Stimulated activated CD4-positive, alpha-beta T cell treated with anti-CD3 and anti-CD28 coated beads, Interleukin-2, amount 100 ng/mL, for 4 hours (primary cell): Measurements from ENCODE around the gene JAK3.

Experiments used
- DNase-seq: peaks from one replicate; pipeline ENCODE4 v3.0.0-alpha.2; 2020; ENCODE audit warnings: low read depth

JAK3 gene

GRCh38 chr19:17865364-17866311 is 17.9 kb upstream of the JAK3 start:
- no peak for DNase-seq

DNA sequence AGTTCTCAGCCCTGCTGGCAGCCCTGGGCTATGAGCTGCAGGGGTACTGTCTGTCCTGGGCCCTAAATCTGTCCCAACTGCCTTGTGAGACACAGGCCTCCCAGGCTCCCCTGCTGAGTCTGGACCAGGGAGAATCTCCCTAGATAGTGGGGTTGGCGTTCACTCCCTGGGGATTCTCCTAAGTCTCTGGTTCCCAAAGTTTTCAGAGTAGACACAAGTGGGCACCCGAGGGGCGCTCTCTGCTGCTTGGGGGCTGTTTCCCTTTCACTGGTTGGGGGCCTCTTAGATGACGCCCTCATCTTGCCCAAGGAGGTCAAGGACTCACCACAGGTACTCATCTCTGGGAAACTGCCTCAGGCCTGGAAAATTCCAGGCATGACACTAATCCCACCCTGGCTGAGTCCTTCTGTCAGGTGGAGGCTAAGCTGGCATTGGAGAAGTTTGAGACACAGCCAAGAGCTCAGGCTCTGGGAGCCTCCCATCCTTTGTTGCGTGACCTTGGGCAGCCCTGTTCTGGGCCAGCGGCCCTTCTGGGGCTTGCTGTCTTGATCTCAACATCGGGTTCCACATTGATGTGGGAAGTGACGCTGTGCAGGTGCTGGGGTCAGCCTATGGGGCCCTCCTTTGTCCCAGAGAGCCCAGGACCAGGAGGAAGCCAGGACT is 15.9 kb upstream of the JAK3 start:
- no peak for DNase-seq

- no peak for DNase-seq
These were observed 15.1 kb upstream of the JAK3 start for GRCh38 chr19:17862711-17863519.

DNA sequence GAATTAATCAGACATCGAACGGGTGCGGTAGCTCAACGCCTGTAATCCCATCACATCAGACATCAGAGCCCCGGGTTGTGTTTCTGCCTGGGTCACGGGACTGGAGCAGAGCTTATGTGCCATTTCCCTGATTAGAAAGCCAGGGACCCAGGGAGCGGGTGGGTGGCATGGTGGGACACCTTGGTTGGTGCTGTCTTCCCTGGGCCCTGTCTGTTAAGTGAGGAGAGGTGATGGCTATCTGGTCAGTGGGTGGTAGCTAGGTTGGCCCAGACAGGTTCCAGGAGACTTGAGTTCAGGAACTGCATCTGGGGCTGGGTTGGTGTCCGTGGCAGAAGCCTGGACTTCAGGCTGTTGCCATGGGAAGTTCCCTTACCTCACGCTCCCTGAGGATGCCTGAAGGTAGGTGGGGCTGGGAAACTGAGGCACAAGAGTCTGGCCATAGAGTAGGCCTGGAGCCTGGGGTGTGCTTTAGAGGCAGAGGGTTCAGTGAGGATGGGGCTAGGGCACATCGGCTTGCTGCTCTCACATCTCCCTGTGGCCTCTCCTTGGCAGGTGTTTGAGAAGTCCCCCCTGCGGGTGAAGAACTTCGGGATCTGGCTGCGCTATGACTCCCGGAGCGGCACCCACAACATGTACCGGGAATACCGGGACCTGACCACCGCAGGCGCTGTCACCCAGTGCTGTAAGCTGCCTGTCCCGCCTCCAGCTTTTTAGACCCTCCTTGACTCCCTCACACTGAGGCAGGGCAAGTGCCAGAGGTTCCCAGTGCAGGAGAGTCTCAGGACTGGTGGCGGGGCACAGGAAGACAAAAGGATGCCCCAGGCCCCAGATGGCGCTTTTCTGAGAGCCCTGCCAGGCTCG is 14.0 kb upstream of the JAK3 start:
- no peak for DNase-seq

DNA sequence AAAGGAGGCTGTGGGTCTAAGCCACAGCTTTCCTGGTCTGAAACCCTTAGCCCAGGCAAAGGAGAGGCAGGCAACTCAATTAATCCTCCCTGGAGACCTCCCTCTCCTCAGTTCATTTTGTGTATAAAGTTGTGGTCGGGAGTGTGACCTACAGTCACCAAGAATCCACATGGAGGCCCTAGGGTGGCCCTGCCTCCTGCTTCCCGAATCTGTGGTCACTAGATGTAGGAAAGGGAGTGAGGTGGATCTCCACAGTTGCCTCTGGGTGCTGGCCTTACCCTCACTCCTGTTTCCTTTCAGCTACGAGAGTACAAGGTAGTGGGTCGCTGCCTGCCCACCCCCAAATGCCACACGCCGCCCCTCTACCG is 13.2 kb upstream of the JAK3 start:
- DNase-seq, result no peak

DNA sequence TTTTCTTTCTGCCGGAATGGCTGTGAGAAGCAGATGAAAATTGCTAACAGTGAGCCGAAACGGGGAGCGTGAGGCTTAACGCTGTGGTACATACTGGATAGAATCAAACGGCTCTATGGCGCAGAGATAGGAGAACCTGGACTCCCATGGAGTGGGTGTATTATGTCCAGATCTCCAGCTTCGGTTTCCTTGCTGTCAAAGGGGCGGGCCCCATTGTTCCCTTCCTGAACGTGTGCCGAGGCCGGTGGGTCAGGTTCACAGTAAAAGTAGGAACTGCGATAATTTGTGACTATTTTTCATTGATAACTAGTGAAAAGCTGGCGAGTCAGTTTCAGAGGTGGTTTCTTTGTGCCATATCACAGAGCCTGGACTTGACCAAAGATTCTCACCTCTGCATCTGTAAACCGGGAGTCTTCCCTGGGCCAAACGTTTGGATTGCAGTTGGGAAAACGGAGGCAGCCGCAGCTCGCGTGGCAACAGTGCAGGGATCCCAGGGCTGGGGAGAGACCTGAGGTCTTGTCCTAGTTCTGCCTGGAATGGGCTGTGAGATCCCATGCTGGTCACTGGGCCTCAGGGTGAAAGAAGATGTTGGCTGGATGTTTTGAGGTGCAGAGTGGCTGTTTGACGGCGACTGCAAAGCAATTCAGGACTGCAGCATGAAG is 12.7 kb upstream of the JAK3 start:
- DNase-seq, result no peak

DNA sequence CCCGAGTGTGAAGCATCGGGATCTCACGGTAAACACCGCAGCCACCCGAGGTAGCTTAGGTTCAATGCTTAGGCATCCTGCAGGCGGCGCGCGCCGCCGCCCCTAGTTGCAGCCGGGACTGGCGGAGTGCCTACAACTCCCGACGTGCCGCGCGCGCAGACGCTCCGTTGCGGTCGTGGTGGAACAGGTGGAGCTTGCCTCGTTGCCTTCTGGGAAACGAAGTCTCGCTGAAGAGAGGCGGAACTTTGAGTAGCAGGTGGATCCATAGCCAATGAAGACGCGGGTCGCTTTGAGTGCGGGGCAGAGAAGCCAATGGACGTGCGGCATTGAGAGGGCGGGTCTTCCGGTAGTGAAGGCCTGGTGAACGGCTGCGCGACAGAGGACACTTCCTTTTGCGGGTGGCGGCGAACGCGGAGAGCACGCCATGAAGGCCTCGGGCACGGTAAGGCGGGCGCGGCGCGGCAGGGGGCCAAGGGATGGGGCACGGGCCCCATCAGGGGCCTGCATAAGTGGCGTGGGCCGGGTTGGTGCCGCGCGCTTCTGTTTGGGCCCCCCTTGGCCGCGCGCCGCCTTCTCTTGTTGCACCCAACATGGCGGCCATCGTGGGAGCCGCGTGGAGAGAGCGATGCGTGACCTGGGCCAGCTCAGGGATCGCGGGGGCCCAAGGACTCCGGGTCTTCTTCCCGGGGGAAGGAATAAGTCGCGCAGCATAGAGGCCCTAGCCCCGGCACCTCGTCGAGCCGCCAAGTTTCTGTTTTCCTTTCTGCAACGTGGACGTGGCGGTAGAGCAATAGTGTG is 11.9 kb upstream of the JAK3 start, which contains the start of gene RPL18A:
Gene RPL18A, plus strand, starts transcription at position 378 of the 798 bp plus-strand sequence. Its CDS starts 47 bp downstream, at position 425.
- peak; percentile 99 for DNase-seq

GRCh38 chr19:17855280-17856152 is 7.7 kb upstream of the JAK3 start:
- DNase-seq, result peak; percentile 82

DNA sequence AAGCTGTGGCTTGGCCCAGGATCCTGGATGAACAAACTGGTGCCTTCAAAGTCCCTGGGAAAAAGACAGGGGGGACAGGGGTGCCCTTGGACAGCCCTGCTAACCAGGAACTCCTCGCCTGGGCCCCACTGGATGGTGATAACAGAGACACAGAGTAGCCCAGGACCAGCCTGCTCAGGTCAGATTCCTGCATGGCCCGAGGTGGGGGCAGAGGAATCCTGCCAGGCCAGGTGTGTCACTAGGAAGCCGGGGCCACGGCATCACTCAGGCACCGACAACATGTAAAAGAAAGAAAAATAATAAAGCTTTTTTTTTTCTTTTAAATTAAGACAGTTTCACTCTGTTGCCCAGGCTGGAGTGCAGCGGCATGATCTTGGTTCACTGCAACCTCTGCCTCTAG is 6.3 kb upstream of the JAK3 start:
- no peak for DNase-seq

DNA sequence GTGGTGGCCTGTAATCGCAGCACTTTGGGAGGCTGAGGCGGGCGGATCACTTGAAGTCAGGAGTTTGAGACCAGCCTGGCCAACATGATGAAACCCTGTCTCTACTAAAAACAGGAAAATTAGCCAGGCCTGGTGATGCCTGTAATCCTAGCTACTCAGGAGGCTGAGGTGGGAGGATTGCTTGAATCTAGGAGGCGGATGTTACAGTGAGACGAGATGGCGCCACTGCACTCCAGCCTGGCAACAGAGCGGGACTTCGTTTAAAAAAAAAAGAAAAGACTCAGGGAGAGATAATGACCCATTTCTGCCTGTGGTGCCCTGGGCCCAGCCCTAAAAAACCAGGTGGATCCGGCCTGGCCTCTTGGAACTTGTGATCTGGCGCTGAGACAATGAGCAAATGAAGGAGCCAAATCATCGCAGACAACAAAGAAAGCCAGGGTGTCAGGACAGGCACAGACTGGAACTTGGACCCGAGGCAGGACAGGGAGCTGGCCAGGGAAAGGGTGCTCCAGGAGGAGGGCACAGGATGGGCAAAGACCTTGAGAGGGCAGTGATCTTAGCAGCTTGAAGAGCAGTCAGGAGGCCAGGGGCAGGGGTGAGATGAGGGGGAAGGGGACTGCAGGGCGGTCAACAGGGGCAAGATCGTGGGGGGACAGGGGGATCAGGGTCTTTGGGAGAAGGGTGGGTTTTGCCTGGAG is 962 bp upstream of the JAK3 start:
- DNase-seq, result no peak

DNA sequence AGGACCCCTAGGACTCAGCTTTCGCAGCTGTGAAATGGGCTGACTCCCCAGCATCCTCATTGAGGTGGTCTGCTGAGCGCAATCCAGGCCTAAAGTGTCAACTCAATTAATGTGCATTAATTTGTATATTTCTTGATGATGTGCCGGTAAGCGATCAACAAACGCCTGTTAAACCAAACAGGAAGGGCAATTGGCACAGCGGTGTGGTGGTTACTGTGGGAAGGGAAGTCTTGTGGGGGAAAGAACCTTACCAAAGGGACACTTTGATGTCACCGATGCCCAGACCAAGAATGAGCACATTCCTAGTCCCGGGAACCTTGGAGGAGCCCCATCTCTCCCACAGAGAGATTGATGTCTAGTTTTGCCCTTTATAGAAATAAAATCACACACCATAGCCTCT is 1.6 kb downstream of the JAK3 start:
- DNase-seq, result no peak

GRCh38 chr19:17843908-17844490 is 3.8 kb downstream of the JAK3 start:
- DNase-seq, result no peak

GRCh38 chr19:17843292-17843827 is 4.4 kb downstream of the JAK3 start:
- DNase-seq, result no peak

DNA sequence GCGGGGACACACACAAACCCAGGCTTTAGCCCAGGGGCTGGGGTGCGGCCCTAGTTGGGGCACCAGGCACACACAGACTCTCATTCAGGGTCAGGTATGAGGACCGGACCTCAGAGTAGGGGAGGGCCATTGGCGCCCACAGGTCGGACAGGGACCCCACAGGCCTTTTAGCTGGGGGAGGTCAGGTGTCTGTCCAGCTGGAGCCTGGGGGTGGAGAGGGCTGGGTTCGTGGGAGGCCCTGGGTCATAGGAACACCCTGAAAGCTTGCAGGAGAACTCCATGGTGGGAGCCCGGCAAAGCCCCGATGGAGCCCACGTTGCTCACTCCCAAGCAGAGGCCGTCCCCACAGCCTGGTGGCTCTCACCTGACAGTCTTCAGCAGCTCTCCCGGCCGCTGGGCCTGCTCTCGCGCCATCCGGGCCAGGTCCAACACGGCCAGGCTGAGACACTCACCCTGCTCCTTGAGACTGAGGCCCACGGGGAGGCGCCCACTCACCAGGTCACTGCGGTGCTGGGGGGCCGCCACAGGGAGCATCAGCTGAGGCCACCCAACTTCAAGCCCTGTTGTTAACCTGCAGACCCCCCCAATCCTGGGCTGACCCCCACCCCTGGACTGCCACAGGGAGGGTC is 5.0 kb downstream of the JAK3 start:
- DNase-seq, result no peak

DNA sequence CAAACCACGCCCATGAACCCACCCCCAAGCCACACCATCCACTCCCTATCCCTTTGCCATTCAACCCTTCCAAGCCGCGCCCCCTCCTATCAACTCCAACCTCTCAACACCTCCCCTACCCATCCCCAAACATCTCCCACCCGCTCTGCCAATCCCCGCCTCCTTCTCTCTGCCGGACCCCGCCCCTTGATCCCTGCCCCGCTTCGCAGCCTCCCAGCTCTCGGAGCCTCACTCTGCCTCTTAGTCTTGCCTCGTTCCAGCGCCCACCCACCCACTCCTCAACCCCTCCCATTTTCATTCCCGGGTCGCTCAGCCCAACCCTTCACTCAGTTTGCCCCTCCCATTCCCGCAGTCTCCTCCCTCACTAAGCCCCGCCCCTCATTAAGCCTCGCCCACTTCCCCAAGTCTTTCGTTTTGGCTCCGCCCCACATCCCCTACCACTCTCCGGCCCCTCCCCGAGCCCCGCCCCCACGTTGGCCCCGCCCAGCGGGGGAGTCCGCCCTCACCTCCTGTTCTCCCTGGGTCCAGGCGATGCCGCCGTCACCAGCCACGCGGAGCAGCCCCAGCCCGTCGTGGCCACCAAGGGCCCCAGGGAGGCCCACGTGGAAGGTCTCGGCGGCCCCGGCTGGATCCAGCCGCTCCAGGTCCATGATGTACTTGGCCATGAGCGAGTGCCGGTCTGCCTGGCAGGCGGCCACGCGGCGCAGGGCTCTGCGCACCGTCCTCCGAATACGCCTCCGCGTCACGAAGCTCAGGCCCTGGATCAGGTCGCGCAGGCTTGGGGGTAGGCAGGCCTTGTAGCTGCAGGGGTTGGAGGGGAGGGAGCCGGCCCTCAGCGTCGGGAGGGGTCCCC is 5.7 kb downstream of the JAK3 start:
- DNase-seq, result peak; percentile 53

DNA sequence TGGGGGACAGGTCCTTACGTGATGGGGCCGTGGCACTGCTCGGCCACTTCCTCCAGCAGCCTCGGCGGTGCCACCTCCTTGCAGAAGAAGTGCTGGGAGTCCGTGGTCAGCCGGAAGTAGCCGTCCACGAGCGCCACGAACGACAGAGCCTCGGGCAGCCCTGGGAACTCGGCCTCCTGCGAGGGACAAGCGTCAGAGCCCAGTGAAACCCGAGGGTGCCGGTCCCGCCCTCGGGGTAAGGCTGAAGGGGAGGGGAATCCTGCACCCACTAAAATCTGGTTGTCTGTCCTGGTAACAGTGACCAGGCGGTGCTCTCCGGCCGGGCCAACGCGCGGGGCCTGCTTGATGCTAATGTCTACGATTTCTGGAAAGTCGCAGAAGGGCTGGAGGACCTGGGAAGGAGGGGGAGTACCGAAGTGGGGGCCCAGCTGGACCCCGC is 6.4 kb downstream of the JAK3 start:
- no peak for DNase-seq
